Erythroblast (primary cell): ENCODE measurements around the gene FOXK1.

Experiments used
- DNase-seq, 2 experiments: peaks; one replicate each; lab custom pipeline; 2025; lab: John Stamatoyannopoulos, UW
- GATA1 ChIP-seq: IDR thresholded peaks from 2 replicates; pipeline ENCODE4 v1.6.1; 2011; ENCODE audit warnings: low read depth, mild to moderate bottlenecking, control low read depth, low read length, moderate library complexity
- POLR2A ChIP-seq: IDR thresholded peaks from 2 replicates; pipeline ENCODE4 v1.6.1; 2011; ENCODE audit warnings: mild to moderate bottlenecking, low read length

Gene FOXK1

GRCh38 chr7:4713183-4713784 lies 31.2 kb downstream of the FOXK1 start:
- TF ChIP-seq GATA1 = no peak
- TF ChIP-seq POLR2A = no peak
- DNase-seq = no peak

- DNase-seq = no peak
- TF ChIP-seq GATA1 (no peak), POLR2A (no peak)
These were observed 32.1 kb downstream of the FOXK1 start for GRCh38 chr7:4714161-4714700.

GRCh38 chr7:4714767-4715409 lies 32.8 kb downstream of the FOXK1 start:
- DNase-seq = no peak
- no peak for TF ChIP-seq GATA1

- TF ChIP-seq GATA1 = no peak
- no peak for TF ChIP-seq POLR2A
- DNase-seq = no peak
These were observed 33.3 kb downstream of the FOXK1 start for GRCh38 chr7:4715410-4715776.

GRCh38 chr7:4716946-4717795 lies 35.1 kb downstream of the FOXK1 start:
- peak in 1 of 2 experiments; percentile 21 for DNase-seq

GRCh38 chr7:4718075-4718474 lies 36.0 kb downstream of the FOXK1 start:
- TF ChIP-seq GATA1 (no peak), POLR2A (no peak)
- no peak for DNase-seq

More at GRCh38 chr7:4716946-4717795, 35.1 kb downstream of the FOXK1 start:
- TF ChIP-seq GATA1 (no peak), POLR2A (no peak)

- no peak for TF ChIP-seq POLR2A
- TF ChIP-seq GATA1 = no peak
- no peak for DNase-seq
These were observed 38.1 kb downstream of the FOXK1 start for GRCh38 chr7:4720225-4720624.

- no peak for DNase-seq
- TF ChIP-seq GATA1 (no peak), POLR2A (no peak)
These were observed 40.2 kb downstream of the FOXK1 start for GRCh38 chr7:4722308-4722707.

GRCh38 chr7:4722960-4723630 lies 41.0 kb downstream of the FOXK1 start:
- DNase-seq = no peak
- TF ChIP-seq POLR2A (no peak), GATA1 (no peak)

GRCh38 chr7:4724648-4725013 lies 42.5 kb downstream of the FOXK1 start:
- no peak for TF ChIP-seq POLR2A
- TF ChIP-seq GATA1 = no peak
- DNase-seq = no peak

GRCh38 chr7:4725014-4725849 lies 43.1 kb downstream of the FOXK1 start:
- DNase-seq = peak; percentile 18 to 31
- TF ChIP-seq GATA1 = no peak
- no peak for TF ChIP-seq POLR2A

- no peak for DNase-seq
- TF ChIP-seq POLR2A (no peak), GATA1 (no peak)
These were observed 43.9 kb downstream of the FOXK1 start for GRCh38 chr7:4725850-4726450.
